ENCODE data around the gene KRT81. TPM values are rescaled to one million over a fixed set of nuclear protein-coding genes. Genes with fewer than 3 reads are reported as not detected.

KRT81 gene
- total RNA-seq = 10.8 TPM in 1 of 2 replicates, not detected in the other

DNA sequence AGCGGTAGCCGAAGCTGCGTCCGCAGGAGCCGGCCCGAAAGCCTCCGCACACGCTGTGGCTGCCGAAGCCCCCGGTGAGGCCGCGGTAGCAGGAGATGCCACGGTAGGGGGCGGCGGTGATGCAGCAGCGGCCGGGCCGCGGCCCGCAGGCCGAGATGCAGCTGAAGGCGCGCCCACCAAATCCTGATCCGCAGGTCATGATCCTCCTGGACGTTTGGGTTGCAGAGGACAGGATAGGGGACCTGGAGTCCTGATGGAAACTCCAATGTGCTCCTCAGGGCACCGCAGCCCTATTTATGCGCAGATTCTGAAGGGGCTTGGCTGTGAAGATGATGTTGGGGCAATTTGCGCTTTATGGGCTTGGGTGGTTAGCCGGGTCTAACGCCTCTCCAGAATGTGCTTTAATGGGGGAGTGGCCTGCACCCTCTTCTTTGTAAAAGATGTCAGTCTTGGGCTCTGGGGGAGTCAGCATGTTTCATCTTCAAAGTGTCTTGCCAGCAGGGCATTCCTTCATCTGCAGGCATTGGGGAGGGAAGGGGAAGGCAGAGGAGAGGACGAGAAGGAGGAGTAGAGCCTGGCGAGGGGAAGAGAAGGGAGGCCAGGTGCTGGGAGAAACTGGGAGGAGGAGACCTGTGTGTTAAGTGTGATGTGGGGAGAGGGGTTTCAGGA is at the start of gene KRT81:
Gene KRT81, minus strand, starts transcription at position 268 of the 669 bp plus-strand sequence. Its CDS starts 69 bp downstream, at position 199.

GRCh38 chr12:52320784-52321400 is 29.6 kb upstream of the KRT81 start, which contains the start of gene KRT83:
KRT83 (minus strand) TSS chr12:52321398; CDS start chr12:52321335, 63 bp downstream.

GRCh38 chr12:52274521-52275120 is 16.7 kb downstream of the KRT81 start, which contains the start of gene KRT86:
KRT86 (plus strand) TSS chr12:52274645; CDS start chr12:52301917, 27,272 bp downstream.

Other genes starting within 250 kb of the KRT81 start
- 0.72 and 2.8 TPM in 2 replicates for gene NR4A1, start 240.1 kb downstream of the KRT81 start, total RNA-seq
- gene ATG101, start 221.6 kb downstream of the KRT81 start, total RNA-seq = 76.1 and 124 TPM in 2 replicates
- gene SMIM41, start 211.8 kb downstream of the KRT81 start, total RNA-seq = not detected in 2 replicates
- 8.3 and 11.8 TPM in 2 replicates for gene KRT80, start 99.5 kb downstream of the KRT81 start, total RNA-seq
- 775 and 1,618 TPM in 2 replicates for gene KRT7, start 58.3 kb downstream of the KRT81 start, total RNA-seq
- gene KRT86, start 16.9 kb downstream of the KRT81 start, total RNA-seq = 0.21 and 0.72 TPM in 2 replicates
- gene KRT83, start 29.9 kb upstream of the KRT81 start, total RNA-seq = under 0.01 and 0.21 TPM in 2 replicates
- gene KRT85, start 75.9 kb upstream of the KRT81 start, total RNA-seq = not detected in 2 replicates
- 0.21 TPM in 1 of 2 replicates, not detected in the other for gene KRT84, start 94.1 kb upstream of the KRT81 start, total RNA-seq
- not detected in 2 replicates for gene KRT82, start 114.8 kb upstream of the KRT81 start, total RNA-seq
- gene KRT75, start 142.8 kb upstream of the KRT81 start, total RNA-seq = 1.1 and 87.0 TPM in 2 replicates
- gene KRT6B, start 160.6 kb upstream of the KRT81 start, total RNA-seq = 310 and 1,936 TPM in 2 replicates
- gene KRT6C, start 182.3 kb upstream of the KRT81 start, total RNA-seq = 22.0 and 155 TPM in 2 replicates
- gene KRT6A, start 201.7 kb upstream of the KRT81 start, total RNA-seq = 10,133 and 10,410 TPM in 2 replicates
- gene KRT5, start 228.9 kb upstream of the KRT81 start, total RNA-seq = 7,035 and 9,280 TPM in 2 replicates